H9 (cell line): ENCODE results near the gene TGDS. TPM values are rescaled to one million over a fixed set of nuclear protein-coding genes. Genes with fewer than 3 reads are reported as not detected.

ENCODE experiments used
- DNase-seq: peaks from one replicate; pipeline ENCODE4 v3.0.0-alpha.2; 2017
- H2AFZ ChIP-seq: one replicate; pipeline ENCODE4 v1.6.1; 2013; ENCODE audit warnings: mild to moderate bottlenecking, low read length, control low read depth, moderate library complexity
- H2AK5ac ChIP-seq: 2 replicates; pipeline ENCODE4 v1.6.1; 2013; ENCODE audit warnings: low read length, control low read depth, mixed read lengths; ENCODE audit not compliant: insufficient read length
- H2BK120ac ChIP-seq: one replicate; pipeline ENCODE4 v1.6.1; 2013; ENCODE audit warnings: low read depth, mild to moderate bottlenecking, low read length, control low read depth, inconsistent platforms; ENCODE audit not compliant: poor library complexity, severe bottlenecking
- H2BK12ac ChIP-seq: 2 replicates; pipeline ENCODE4 v1.6.1; 2013; ENCODE audit warnings: low read length, control low read depth, mixed read lengths, low read depth; ENCODE audit not compliant: insufficient read length
- H2BK15ac ChIP-seq: 2 replicates; pipeline ENCODE4 v1.6.1; 2013; ENCODE audit warnings: low read depth, low read length, control low read depth
- H2BK20ac ChIP-seq: one replicate; pipeline ENCODE4 v1.6.1; 2013; ENCODE audit warnings: low read depth, mild to moderate bottlenecking, low read length, control low read depth, inconsistent platforms; ENCODE audit not compliant: poor library complexity, severe bottlenecking
- H2BK5ac ChIP-seq: 2 replicates; pipeline ENCODE4 v1.6.1; 2013; ENCODE audit warnings: low read length, control low read depth, mixed read lengths; ENCODE audit not compliant: insufficient read length
- H3K14ac ChIP-seq: 2 replicates; pipeline ENCODE4 v1.6.1; 2013; ENCODE audit warnings: low read length, control low read depth; ENCODE audit not compliant: insufficient read depth
- H3K18ac ChIP-seq: 2 replicates; pipeline ENCODE4 v1.6.1; 2013; ENCODE audit warnings: low read depth, mild to moderate bottlenecking, mixed read lengths, low read length, control low read depth; ENCODE audit not compliant: insufficient read length
- H3K23ac ChIP-seq: 2 replicates; pipeline ENCODE4 v1.6.1; 2013; ENCODE audit warnings: low read length, control low read depth, mixed read lengths, low read depth; ENCODE audit not compliant: insufficient read length
- H3K23me2 ChIP-seq: 2 replicates; pipeline ENCODE4 v1.6.1; 2013; ENCODE audit warnings: low read depth, mild to moderate bottlenecking, mixed read lengths, low read length, control low read depth; ENCODE audit not compliant: insufficient read length, poor library complexity, severe bottlenecking
- H3K27ac ChIP-seq: 2 replicates; pipeline ENCODE4 v1.5.1; 2013; ENCODE audit warnings: low read length, control low read depth, mixed read lengths, low read depth; ENCODE audit not compliant: insufficient read length
- H3K27me3 ChIP-seq: 2 replicates; pipeline ENCODE4 v1.6.1; 2013; ENCODE audit warnings: low read length, control low read depth, inconsistent platforms; ENCODE audit not compliant: insufficient read depth
- H3K4ac ChIP-seq: 2 replicates; pipeline ENCODE4 v1.6.1; 2013; ENCODE audit warnings: low read depth, mild to moderate bottlenecking, control low read depth, inconsistent platforms, low read length, moderate library complexity
- H3K4me1 ChIP-seq: 2 replicates; pipeline ENCODE4 v1.6.1; 2013; ENCODE audit warnings: low read length, control low read depth, inconsistent platforms; ENCODE audit not compliant: insufficient read depth
- H3K4me2 ChIP-seq: 2 replicates; pipeline ENCODE4 v1.6.1; 2013; ENCODE audit warnings: low read length, control low read depth, mixed read lengths; ENCODE audit not compliant: insufficient read length, insufficient read depth
- H3K56ac ChIP-seq: 2 replicates; pipeline ENCODE4 v1.6.1; 2013; ENCODE audit warnings: low read depth, mild to moderate bottlenecking, mixed read lengths, low read length, control low read depth; ENCODE audit not compliant: insufficient read length
- H3K79me1 ChIP-seq: 2 replicates; pipeline ENCODE4 v1.6.1; 2013; ENCODE audit warnings: low read depth, mild to moderate bottlenecking, moderate library complexity, low read length, control low read depth, inconsistent platforms; ENCODE audit not compliant: insufficient read depth, poor library complexity, severe bottlenecking
- H3K79me2 ChIP-seq: 2 replicates; pipeline ENCODE4 v1.6.1; 2013; ENCODE audit warnings: low read length, control low read depth, inconsistent platforms; ENCODE audit not compliant: insufficient read depth
- H3K9ac ChIP-seq: 2 replicates; pipeline ENCODE4 v1.6.1; 2013; ENCODE audit warnings: low read length, control low read depth, mixed read lengths; ENCODE audit not compliant: insufficient read length; ENCODE audit errors: extremely low read depth
- H3K9me3 ChIP-seq: one replicate; pipeline ENCODE4 v1.6.1; 2013; ENCODE audit warnings: low read depth, low read length, inconsistent platforms; ENCODE audit not compliant: control insufficient read depth
- H3T11ph ChIP-seq: one replicate; pipeline ENCODE4 v1.6.1; 2013; ENCODE audit warnings: mild to moderate bottlenecking, low read length, control low read depth, inconsistent platforms
- H4K20me1 ChIP-seq: one replicate; pipeline ENCODE4 v1.6.1; 2013; ENCODE audit not compliant: control insufficient read depth, insufficient read length, insufficient read depth
- H4K5ac ChIP-seq: 2 replicates; pipeline ENCODE4 v1.6.1; 2013; ENCODE audit warnings: low read depth, mild to moderate bottlenecking, mixed read lengths, low read length, control low read depth; ENCODE audit not compliant: insufficient read length
- H4K8ac ChIP-seq: replicated peaks from 2 replicates; pipeline ENCODE4 v1.6.1; 2013; ENCODE audit warnings: low read length, control low read depth, mixed read lengths, low read depth; ENCODE audit not compliant: insufficient read length
- H4K91ac ChIP-seq: 2 replicates; pipeline ENCODE4 v1.6.1; 2013; ENCODE audit warnings: low read depth, mild to moderate bottlenecking, moderate library complexity, mixed read lengths, low read length, control low read depth; ENCODE audit not compliant: insufficient read length
- H3K27ac Mint-ChIP-seq, 3 experiments: 2 replicates in 2 of 3; 3 replicates in 1 of 3; pipeline ENCODE4 v1.8.0; 2020 to 2021; ENCODE audit warnings: mixed read lengths in 3 of 3, mild to moderate bottlenecking in 1 of 3, moderate library complexity in 1 of 3
- H3K27me3 Mint-ChIP-seq: 2 replicates; pipeline ENCODE4 v1.8.0; 2021; ENCODE audit warnings: low read depth, mild to moderate bottlenecking, moderate library complexity, mixed read lengths
- H3K36me3 Mint-ChIP-seq, 3 experiments: 2 replicates in 2 of 3; 3 replicates in 1 of 3; pipeline ENCODE4 v1.8.0; 2020 to 2021; ENCODE audit warnings: low read depth in 3 of 3, mixed read lengths in 3 of 3; ENCODE audit not compliant: insufficient read depth in 1 of 3
- H3K4me1 Mint-ChIP-seq, 2 experiments: 2 replicates each; pipeline ENCODE4 v1.8.0; 2020; ENCODE audit warnings: mixed read lengths in 2 of 2
- H3K4me3 Mint-ChIP-seq, 2 experiments: 2 replicates in 1 of 2; 3 replicates in 1 of 2; pipeline ENCODE4 v1.8.0; 2020 to 2021; ENCODE audit warnings: mild to moderate bottlenecking in 2 of 2, mixed read lengths in 2 of 2, moderate library complexity in 1 of 2
- H3K9me3 Mint-ChIP-seq, 2 experiments: 2 replicates in 1 of 2; 3 replicates in 1 of 2; pipeline ENCODE4 v1.8.0; 2020; ENCODE audit warnings: mild to moderate bottlenecking in 2 of 2, mixed read lengths in 2 of 2, moderate library complexity in 1 of 2
- WGBS: extraction: QIAGEN DNeasy Blood & Tissue Kit; methylation state at CpG from one replicate; pipeline ENCODE4 v1.1.7; 2013; ENCODE audit warnings: missing lambda C conversion rate, low lambda C conversion rate, mixed read lengths; ENCODE audit not compliant: insufficient read length; ENCODE audit errors: extremely low coverage; 5-methylcytosine and 5-hydroxymethylcytosine counted together
- total RNA-seq: library from RNA; stranded (reverse); gene quantifications from 2 replicates; pipeline ENCODE4 v1.2.1, GENCODE V29; 2021
- TF ChIP-seq, protein P1 (sequence below): fragments of 200-600 bp; sonication (generic); conservative IDR thresholded peaks from 3 replicates; pipeline ENCODE4 v1.8.0; 2021; ENCODE audit warnings: antibody characterized with exemption, mild to moderate bottlenecking

The TGDS gene
- total RNA-seq, 1 experiment from 2014 or later = 13.9 TPM

DNA sequence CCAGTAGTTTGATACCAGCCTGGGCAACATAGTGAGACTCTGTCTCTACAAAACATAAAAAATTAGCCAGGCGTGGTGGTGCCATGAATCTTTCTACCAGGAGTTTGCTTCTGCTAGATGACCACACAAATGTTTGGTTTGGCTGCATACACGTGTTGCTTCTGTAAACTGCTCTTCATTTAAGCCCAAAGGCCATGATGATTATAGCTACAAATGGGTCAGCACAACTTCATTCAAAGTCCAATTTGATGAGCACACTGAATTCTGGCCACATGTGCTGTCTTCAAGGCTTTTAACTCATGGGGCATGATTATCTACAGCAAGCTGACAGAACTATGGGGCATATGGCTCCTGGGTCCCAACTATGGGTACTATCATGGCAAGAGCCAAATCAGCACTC is 70.2 kb downstream of the TGDS start:
- no peak overlapping the region for H3K23ac ChIP-seq

More for the DNA sequence above, 70.2 kb downstream of the TGDS start:
- Histone ChIP-seq H3K56ac (no peak overlapping the region), H3K18ac (no peak overlapping the region), H3K79me1 (no peaks in the 10 kb centered on the region), H3K79me2 (no peaks in the 10 kb centered on the region), H3K27me3 (no peaks in the 10 kb centered on the region), H3K4ac (no peak overlapping the region), H3K4me1 (no peaks in the 10 kb centered on the region), H4K5ac (no peak overlapping the region), H2BK15ac (no peak overlapping the region), H4K20me1 (no peaks in the 10 kb centered on the region), H4K91ac (no peak overlapping the region), H2BK120ac (no peak overlapping the region), H2BK12ac (no peak overlapping the region), H3K27ac (no peak overlapping the region), H2AFZ (no peak overlapping the region), H3T11ph (no peak overlapping the region), H2AK5ac (no peak overlapping the region), H3K23me2 (no peaks in the 10 kb centered on the region), H4K8ac (no peak overlapping the region), H2BK20ac (no peak overlapping the region), H2BK5ac (no peak overlapping the region), H3K4me2 (no peak overlapping the region), H3K9me3 (no peaks in the 10 kb centered on the region), H3K9ac (no peak overlapping the region), H3K14ac (no peak overlapping the region)
- H3K4me1 Mint-ChIP-seq = no peaks in the 10 kb centered on the region
- TF ChIP-seq, protein P1, sequence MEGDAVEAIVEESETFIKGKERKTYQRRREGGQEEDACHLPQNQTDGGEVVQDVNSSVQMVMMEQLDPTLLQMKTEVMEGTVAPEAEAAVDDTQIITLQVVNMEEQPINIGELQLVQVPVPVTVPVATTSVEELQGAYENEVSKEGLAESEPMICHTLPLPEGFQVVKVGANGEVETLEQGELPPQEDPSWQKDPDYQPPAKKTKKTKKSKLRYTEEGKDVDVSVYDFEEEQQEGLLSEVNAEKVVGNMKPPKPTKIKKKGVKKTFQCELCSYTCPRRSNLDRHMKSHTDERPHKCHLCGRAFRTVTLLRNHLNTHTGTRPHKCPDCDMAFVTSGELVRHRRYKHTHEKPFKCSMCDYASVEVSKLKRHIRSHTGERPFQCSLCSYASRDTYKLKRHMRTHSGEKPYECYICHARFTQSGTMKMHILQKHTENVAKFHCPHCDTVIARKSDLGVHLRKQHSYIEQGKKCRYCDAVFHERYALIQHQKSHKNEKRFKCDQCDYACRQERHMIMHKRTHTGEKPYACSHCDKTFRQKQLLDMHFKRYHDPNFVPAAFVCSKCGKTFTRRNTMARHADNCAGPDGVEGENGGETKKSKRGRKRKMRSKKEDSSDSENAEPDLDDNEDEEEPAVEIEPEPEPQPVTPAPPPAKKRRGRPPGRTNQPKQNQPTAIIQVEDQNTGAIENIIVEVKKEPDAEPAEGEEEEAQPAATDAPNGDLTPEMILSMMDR = no peak
- H3K9me3 Mint-ChIP-seq = peaks cover 3 to 4% of the 10 kb centered on the region in 2 experiments; a peak in 2 of 5 replicates
- H3K36me3 Mint-ChIP-seq = peaks cover 0 to 5% (median 0%) of the 10 kb centered on the region in 3 experiments; a peak in 3 of 7 replicates
- H3K27me3 Mint-ChIP-seq = peaks cover 2% of the 10 kb centered on the region
- DNase-seq = no peak
- H3K27ac Mint-ChIP-seq = no peak overlapping the region
- no peak overlapping the region for H3K4me3 Mint-ChIP-seq
- no CpG with 5 or more reads among the region's 2 CpGs for WGBS
